Activated CD8-positive, alpha-beta memory T cell treated with anti-CD3 and anti-CD28 coated beads for 4 hours (primary cell): ENCODE data around the gene RERG.

ENCODE experiments used
- DNase-seq, 2 donors: peaks; one replicate each; pipeline ENCODE4 v3.0.0-alpha.2; 2020; ENCODE audit warnings: low read depth in 2 of 2

The RERG gene

DNA sequence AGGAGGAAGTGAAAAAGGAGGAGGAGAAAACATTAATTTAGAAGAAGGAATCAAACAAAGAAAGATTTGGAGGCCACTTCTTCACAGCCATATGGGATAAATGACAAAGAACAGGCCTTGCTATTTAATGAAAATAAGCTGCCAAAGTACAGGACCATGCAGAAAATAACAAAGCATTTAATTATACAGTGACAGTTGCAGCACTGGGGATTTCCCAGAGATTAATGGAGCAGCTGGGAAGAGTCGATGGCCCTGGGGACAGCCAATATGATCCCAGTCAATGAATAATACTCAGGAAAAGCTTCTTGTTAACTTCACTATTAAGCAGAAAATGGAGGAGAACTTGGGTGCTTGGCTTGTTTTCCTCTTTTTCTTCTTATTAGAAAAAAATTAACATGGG is 34.6 kb downstream of the RERG start:
- DNase-seq = no peak

GRCh38 chr12:15184484-15184883 is 36.7 kb downstream of the RERG start:
- DNase-seq = no peak

DNA sequence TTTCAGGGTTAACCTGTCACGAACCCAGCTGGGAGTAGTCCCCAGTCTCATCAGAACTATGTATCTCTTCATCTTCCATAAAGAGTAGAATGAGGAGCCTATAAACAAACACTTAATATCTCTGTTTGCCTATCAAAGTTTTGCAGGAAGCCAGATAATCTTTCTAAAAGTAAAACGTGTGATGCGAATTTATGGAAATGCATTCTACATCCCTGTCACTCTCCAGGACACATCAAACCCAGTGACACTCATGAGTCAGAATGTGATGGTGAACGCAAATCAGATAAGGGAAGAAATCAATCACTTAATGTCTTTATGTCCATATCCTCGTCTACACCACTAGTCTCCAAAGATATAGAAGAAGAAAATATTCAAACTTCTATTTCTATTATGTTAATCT is 37.4 kb downstream of the RERG start:
- no peak for DNase-seq

DNA sequence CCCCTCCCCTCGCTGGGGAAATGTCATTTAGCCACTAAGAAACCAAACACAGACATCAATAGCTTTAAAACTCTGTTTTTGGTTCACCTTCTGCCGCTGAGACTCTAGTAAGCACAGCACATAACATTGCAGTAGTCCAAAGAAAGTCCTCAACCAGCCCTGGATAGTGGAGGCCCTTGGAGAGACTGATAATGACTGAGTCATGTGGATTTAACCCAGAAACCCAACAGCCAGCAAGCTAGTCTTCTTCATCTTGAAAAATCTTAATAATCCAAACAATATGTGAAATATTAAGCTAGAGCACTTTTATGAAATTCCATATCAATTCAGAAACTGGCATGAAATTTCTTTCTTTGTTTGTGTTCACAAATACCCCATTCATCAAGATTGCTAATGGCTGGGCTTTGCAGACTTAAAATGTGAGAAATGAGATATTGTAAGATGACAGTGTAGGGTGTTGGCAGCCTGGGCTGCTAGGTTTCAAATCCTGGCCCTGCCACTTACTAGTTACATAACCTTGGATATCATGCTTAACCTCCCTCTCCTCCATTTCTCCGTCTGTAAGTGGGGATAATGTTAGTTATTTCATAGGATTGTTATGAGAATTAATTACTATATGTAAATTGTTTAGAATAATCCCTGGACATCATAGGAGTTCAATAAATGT is 40.1 kb downstream of the RERG start:
- no peak for DNase-seq

DNA sequence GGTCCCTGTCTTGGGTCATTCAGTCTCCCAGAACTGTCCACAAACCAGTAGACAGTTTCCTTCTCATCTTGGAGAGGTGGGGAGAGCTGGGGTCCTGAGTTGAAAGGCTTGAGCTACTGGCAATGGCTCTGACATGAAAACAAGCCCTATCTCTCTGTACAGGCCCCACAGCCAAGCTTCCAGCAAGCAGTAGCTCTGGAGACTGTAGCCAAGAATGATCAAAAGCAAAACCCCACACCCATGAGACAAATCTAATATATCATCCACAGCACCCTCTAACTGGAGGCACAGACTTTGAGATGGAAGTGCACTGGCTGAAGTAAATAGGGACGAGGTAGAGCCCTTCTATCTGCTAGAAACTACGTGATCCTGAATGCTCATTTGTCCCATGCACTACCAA is 40.9 kb downstream of the RERG start:
- no peak for DNase-seq

GRCh38 chr12:15179672-15180071 is 41.5 kb downstream of the RERG start:
- no peak for DNase-seq

GRCh38 chr12:15173142-15173541 is 48.1 kb downstream of the RERG start:
- DNase-seq = no peak

DNA sequence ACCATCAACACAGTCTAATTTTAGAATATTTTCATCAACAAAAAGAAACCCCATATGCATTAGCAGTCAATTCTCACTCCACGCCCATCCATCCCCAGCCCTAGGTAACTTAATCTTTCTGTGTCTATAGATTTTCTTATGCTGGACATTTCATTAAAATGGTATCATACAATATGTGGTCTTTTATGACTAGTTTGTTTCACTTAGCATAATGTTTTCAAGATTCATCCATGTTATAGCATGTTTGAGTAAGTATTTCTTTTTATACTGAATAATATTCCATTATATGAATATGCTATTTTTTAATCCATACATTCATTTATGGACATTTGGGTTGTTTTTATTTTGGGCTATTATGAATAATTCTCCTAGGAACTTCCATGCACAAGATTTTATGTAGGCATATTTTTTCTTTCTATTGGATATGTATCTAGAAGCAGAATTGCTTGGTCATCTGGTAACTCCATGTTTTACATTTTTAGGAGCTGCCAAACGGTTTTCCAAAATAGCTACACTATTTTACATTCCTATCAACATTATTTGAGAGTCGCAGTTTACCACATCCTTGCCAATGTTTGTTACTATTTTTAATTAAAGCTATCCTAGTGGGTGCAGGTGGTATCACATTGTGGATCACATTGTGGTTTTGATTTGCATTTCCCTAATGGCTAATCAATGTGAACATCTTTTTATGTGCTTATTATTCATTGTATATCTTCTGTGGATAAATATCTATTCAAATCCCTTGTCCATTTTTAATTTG is 49.0 kb downstream of the RERG start:
- no peak for DNase-seq

DNA sequence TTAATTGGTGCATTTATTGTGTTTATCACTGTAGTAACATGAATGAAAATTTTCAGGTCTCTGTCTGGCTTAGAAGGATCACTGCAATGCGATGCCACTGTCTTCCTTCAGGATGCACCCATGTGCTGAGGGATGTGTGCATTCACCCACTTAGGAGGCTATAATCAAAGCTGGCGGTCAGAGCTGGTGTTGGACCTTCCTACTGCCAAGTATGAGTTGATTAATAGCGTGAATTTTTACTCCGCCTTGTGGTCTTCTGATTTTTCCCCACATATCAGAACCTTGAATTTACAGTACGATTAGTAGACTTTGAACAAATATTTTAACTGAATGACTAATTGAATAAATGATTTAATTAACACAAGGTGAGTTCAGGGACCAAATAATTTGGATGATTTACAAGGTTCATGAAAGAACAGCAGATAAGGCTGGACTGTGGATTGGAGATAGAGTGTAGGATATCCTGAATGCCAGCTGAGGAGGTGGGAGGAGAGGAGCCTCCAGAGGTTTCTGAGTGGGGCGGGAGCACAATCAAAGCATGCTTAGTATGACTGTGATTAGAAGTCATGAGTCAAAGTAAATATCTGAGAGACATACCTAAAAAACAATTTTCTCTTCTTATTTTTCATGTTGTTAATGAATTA is 50.1 kb downstream of the RERG start:
- DNase-seq = no peak

DNA sequence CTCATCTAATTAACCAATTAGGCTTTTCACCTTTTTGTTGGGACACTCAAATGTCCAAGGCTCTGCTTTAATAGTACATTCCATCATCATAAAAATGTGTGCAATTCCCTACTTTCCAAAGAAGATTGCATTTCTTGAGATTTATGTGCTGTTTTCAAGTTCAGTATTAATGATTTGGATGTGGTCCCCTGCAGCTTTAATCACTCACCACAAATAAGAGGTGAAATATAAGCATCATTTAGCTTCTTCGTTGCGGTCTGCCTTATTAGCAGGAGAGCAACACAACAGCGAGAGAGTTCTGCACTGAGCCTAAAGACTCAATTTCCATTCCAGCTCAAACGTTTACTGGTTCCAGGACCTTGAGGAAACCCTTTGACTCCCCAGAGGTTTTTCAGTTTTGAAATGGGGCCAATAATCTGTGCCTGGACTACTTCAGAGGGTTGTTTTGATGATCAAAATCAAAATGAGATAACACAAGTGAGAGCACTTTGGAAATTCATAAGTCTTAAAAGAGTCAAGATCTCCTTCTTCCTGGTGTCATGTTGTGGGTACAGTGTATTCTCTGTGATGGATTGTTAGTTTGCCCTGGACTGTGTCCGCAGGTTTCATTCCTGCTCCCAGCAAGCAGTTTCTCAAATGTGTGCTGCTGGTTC is 53.1 kb downstream of the RERG start:
- no peak for DNase-seq

DNA sequence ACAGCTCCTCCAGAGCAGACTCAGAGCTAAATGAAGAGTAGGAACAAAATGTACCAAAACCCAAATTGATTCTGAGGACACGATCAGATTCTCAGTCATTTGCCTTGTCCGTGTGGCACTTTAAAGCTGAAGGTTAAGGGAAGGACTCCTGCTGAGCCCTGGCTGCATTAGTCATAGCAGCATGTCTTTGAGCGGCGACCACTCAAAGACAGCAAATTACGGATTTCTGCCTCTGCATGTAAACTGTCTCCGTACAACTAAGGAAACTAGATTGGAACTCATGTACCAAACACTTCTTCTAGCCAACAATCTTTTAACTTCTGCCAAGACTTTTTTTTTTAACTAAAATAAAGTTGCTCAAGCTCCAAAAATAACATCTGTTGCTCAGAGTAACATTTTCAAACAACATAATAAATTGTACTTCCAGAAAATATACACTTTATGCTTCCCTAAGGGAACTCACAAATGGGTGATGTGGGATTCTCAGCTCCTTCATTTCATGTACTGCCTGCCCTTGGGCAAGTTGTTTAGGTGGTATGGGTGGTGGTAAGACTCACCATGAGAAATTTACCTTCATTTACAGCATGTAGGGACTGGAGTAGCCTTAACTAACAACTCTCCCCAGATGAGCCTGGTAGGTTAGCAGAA is 56.1 kb downstream of the RERG start:
- DNase-seq = no peak

DNA sequence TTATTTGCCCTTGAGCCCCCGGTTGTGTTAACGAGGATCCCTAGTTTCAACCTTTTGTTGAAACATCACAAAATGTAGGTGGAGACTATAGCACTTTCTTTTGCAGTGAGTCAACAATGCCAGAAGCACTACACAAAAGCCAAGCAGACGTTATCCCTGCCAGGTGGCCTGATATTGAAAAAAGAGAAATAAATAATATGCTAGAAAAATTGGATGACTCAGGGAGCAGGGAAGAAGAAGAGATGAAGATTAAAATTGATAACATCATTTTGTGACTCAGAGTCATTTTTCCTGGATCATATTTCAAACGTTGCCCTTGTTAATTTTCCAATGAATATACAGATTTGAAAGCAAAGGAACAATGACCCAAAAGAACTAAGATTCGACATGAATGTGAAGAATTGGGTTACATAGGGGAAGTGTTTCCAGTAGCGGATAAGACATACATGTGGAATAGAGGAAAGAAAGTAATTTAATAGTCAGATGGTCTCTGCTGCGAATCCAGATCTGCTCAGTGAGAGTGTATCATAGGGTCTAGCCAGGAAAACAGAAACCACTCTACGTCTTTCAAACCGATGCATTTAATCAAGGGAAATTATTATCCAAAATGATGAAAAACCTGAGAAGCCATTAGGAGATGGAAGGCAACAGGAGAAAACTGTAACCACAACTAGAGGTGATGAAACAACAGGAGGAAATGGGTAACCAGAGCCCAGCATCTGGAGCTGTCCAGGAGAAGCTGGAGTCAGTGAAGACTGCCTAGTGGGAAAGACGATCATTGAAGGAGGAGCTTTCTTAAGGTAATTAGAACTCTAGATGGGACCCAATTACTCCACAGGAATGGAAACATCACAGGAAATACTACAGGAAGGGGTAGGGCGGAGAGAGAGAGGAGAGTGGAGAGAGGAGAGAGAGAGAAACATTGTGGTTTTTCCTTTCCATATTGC is 57.9 kb downstream of the RERG start:
- no peak for DNase-seq

GRCh38 chr12:15158083-15158482 is 63.1 kb downstream of the RERG start:
- no peak for DNase-seq

DNA sequence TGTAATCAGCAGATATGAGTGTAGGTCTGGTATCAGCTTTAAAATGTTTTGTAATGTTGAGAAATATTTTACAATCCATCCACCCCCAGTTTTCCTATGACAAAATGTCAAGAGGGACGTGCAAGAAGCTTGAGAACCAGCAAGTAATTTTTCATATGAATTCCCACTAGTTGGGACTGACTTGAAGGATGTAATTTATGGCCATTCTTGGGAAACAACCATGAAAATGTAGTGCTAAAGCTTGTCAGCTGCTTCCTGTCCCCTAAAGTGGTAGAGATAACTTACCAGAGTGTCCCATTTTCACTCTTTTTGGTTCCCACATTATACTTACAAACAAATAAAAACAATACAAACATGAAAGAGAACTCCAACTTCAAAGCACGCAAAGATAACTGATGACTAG is 63.9 kb downstream of the RERG start:
- no peak for DNase-seq

- no peak for DNase-seq
These were observed 65.9 kb downstream of the RERG start for GRCh38 chr12:15155271-15155670.

- DNase-seq = no peak
These were observed 67.1 kb downstream of the RERG start for GRCh38 chr12:15154103-15154502.

GRCh38 chr12:15152868-15153267 is 68.3 kb downstream of the RERG start:
- no peak for DNase-seq

DNA sequence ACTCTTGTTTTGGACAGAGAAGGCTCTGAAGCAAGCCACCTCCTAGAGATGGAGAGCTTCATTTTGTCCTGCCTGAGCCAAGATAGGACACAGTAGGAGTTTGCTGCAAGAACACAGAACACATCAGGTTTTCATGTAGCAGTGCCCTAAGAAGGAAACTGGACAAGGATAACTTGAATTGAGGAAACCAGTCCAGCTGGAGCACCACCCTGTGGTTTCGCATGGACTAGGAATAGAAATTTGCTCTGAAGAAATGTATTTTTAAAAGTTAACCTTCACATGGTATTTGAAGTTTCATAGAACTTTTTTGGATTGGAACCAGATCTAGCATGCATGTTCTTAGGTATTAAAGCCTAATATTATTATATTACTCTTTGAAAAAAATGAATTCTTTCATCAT is 68.8 kb downstream of the RERG start:
- DNase-seq = no peak

GRCh38 chr12:15151161-15152091 is 69.8 kb downstream of the RERG start:
- DNase-seq = no peak

DNA sequence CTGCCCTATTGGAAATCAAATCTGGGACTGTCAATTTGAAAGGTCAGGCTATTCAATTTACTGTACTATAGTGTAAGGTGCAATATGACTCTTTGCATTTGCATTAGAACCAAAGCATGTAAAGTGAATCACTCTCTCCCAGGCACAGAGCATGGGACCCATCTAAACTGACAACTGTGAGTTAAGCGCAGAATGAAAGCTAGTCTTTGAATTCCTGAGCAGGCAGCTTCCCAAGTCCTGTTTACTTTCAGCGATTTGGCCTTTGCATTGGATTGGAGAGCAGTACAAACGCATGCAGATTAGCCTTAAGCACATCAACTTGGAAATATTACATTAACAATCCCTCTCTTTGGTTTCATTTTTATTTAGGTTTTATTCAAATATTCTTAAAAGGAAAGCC is 74.6 kb downstream of the RERG start:
- no peak for DNase-seq
